A673 (cell line): Measurements from ENCODE around the gene KCNJ18. TPM values are rescaled to one million over a fixed set of nuclear protein-coding genes. Genes with fewer than 3 reads are reported as not detected.
"Not testable (repeated sequence)": the region's sequence is repeated elsewhere in the genome, so short reads cannot be mapped to it uniquely, and the experiment has no call there.

ENCODE experiments used
- BruUV-seq: library from RNA; stranded (reverse); fragments of 400-500 nt; replicated peaks from 2 replicates; lab custom pipeline; 2021; lab: Mats Ljungman, UMichigan
- CTCF ChIA-PET: fragments of 300-600 bp; sonication (Branson Sonifier 250); formaldehyde crosslinking; loops from one replicate; lab custom pipeline; 2022; ENCODE audit warnings: antibody characterized with exemption; lab: Charles Lee
- POLR2A ChIA-PET: fragments of 300-600 bp; sonication (Branson Sonifier 250); formaldehyde crosslinking; loops from one replicate; lab custom pipeline; 2022; ENCODE audit warnings: antibody characterized with exemption; ENCODE audit not compliant: low non-redundant PET; lab: Charles Lee
- DNase-seq: peaks from one replicate; pipeline ENCODE4 v3.0.0-alpha.2; 2015; ENCODE audit warnings: low spot score
- H3K27ac ChIP-seq: fragments of 200-600 bp; sonication (generic); 2 replicates; pipeline ENCODE4 v1.5.1; 2016; ENCODE audit warnings: mixed run types, low read depth, mild to moderate bottlenecking, mixed read lengths, antibody characterized with exemption, low read length; ENCODE audit not compliant: poor library complexity, severe bottlenecking
- H3K27me3 ChIP-seq: fragments of 200-600 bp; sonication (generic); replicated peaks from 2 replicates; pipeline ENCODE4 v1.6.1; 2017; ENCODE audit warnings: mixed run types, low read depth, mild to moderate bottlenecking, mixed read lengths, antibody characterized with exemption, low read length; ENCODE audit not compliant: insufficient read depth, poor library complexity
- H3K36me3 ChIP-seq: fragments of 200-600 bp; sonication (generic); 2 replicates; pipeline ENCODE4 v1.6.1; 2016; ENCODE audit warnings: mixed run types, mild to moderate bottlenecking, mixed read lengths, antibody characterized with exemption, low read length; ENCODE audit not compliant: insufficient read depth, poor library complexity, severe bottlenecking
- H3K4me1 ChIP-seq: fragments of 200-600 bp; sonication (generic); 2 replicates; pipeline ENCODE4 v1.6.1; 2017; ENCODE audit warnings: mixed run types, mild to moderate bottlenecking, mixed read lengths, antibody characterized with exemption, low read length; ENCODE audit not compliant: insufficient read depth, poor library complexity, severe bottlenecking
- H3K4me3 ChIP-seq: fragments of 200-600 bp; sonication (generic); 2 replicates; pipeline ENCODE4 v1.5.1; 2016; ENCODE audit warnings: low read depth, mixed run types, mild to moderate bottlenecking, mixed read lengths, low read length; ENCODE audit not compliant: poor library complexity, severe bottlenecking
- H3K9me3 ChIP-seq: fragments of 200-600 bp; sonication (generic); 2 replicates; pipeline ENCODE4 v1.6.1; 2016; ENCODE audit warnings: mixed run types, low read depth, mild to moderate bottlenecking, mixed read lengths, antibody characterized with exemption, low read length; ENCODE audit not compliant: poor library complexity, severe bottlenecking
- EZH2 ChIP-seq: fragments of 200-600 bp; sonication (generic); IDR thresholded peaks from 2 replicates; pipeline ENCODE4 v1.6.1; 2017; ENCODE audit warnings: borderline replicate concordance, low read depth, mild to moderate bottlenecking, mixed read lengths, antibody characterized with exemption, low read length; ENCODE audit not compliant: poor library complexity, severe bottlenecking
- intact Hi-C: fragments of 100-400 bp; cut with micrococcal nuclease; formaldehyde crosslinking; loops from one replicate; pipeline ENCODE4 v1.10.0; 2022; ENCODE audit not compliant: unreplicated experiment
- total RNA-seq: library from RNA; stranded (reverse); gene quantifications from 2 replicates; pipeline ENCODE4 v1.2.3, GENCODE V29; 2021
- TF ChIP-seq, protein P1 (sequence below): fragments of 300-800, 200-600 bp; sonication (generic); conservative IDR thresholded peaks from 2 replicates; pipeline ENCODE4 v1.5.1; 2017; ENCODE audit warnings: low read depth, mild to moderate bottlenecking, antibody characterized with exemption, low read length, moderate library complexity, mixed read lengths

Gene KCNJ18
- total RNA-seq, 1 experiment from 2014 or later, result not detected

- H3K4me1 ChIP-seq, result no peaks in the 10 kb centered on the region
- H3K27me3 ChIP-seq, result no peaks in the 10 kb centered on the region
- peaks cover 3% of the 10 kb centered on the region for H3K9me3 ChIP-seq
- no TSS peak for BruUV-seq
- H3K4me3 ChIP-seq, result no peak overlapping the region
- POLR2A ChIA-PET, result no interaction called here
- TF ChIP-seq EZH2, result no peak
- TF ChIP-seq, protein P1, sequence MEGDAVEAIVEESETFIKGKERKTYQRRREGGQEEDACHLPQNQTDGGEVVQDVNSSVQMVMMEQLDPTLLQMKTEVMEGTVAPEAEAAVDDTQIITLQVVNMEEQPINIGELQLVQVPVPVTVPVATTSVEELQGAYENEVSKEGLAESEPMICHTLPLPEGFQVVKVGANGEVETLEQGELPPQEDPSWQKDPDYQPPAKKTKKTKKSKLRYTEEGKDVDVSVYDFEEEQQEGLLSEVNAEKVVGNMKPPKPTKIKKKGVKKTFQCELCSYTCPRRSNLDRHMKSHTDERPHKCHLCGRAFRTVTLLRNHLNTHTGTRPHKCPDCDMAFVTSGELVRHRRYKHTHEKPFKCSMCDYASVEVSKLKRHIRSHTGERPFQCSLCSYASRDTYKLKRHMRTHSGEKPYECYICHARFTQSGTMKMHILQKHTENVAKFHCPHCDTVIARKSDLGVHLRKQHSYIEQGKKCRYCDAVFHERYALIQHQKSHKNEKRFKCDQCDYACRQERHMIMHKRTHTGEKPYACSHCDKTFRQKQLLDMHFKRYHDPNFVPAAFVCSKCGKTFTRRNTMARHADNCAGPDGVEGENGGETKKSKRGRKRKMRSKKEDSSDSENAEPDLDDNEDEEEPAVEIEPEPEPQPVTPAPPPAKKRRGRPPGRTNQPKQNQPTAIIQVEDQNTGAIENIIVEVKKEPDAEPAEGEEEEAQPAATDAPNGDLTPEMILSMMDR, result no peak
- CTCF ChIA-PET, result no interaction called here
- no peak overlapping the region for H3K27ac ChIP-seq
- DNase-seq, result no peak
- H3K36me3 ChIP-seq, result no peaks in the 10 kb centered on the region
- intact Hi-C loops, result no loop called here
Measured at GRCh38 chr17:21711182-21711581, 18.9 kb downstream of the KCNJ18 start.

GRCh38 chr17:21713020-21713419, 20.7 kb downstream of the KCNJ18 start:
- H3K9me3 ChIP-seq, H3K4me3 ChIP-seq, DNase-seq, H3K36me3 ChIP-seq, H3K27ac ChIP-seq, H3K4me1 ChIP-seq, CTCF ChIA-PET, BruUV-seq, intact Hi-C loops, H3K27me3 ChIP-seq, POLR2A ChIA-PET: not testable (repeated sequence)

DNA sequence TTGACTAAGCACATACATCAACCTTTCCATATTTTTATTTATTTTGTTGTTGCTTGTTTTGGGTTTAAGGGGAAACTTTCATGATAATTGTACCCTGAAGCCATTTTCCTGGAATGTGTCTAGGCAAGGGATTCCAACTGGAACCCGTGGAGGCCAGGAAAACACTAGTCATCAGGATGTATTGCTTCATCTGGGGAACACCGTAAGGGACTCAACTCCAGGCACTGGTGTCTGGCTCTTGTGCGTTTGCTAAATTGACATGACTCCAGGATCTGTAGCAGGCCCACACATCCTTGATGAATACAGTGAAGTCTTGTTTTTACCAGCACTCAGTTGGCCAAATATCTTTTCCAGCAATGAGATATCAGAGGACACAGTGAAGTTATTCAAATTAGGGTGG, 21.3 kb downstream of the KCNJ18 start:
- H3K36me3 ChIP-seq, H3K9me3 ChIP-seq, BruUV-seq, intact Hi-C loops, POLR2A ChIA-PET, H3K27ac ChIP-seq, H3K4me1 ChIP-seq, DNase-seq, H3K4me3 ChIP-seq, H3K27me3 ChIP-seq, CTCF ChIA-PET: not testable (repeated sequence)

GRCh38 chr17:21714676-21715075, 22.4 kb downstream of the KCNJ18 start:
- POLR2A ChIA-PET, H3K27ac ChIP-seq, DNase-seq, H3K4me3 ChIP-seq, intact Hi-C loops, H3K9me3 ChIP-seq, H3K36me3 ChIP-seq, BruUV-seq, CTCF ChIA-PET, H3K4me1 ChIP-seq, H3K27me3 ChIP-seq: not testable (repeated sequence)

DNA sequence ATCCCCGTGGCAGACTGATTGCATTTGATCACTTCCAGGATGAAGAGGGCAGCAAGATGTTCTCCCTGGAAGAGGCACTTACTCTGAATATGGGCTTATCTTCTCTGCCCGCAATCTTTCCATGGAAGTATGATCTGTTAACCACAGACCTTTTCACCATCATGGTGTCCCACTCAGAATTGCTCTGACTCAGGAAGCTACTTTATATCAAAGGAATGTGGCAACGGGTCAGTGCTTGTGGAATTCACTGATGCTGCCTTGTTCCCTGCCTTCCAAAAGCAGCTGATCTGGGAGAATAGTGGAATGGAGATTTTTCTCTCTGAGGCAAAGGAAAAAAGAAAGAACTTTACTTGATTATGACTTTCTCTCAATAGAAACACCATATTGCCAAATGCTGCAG, 23.6 kb downstream of the KCNJ18 start:
- CTCF ChIA-PET, H3K4me3 ChIP-seq, DNase-seq, BruUV-seq, H3K9me3 ChIP-seq, H3K4me1 ChIP-seq, H3K27me3 ChIP-seq, H3K27ac ChIP-seq, intact Hi-C loops, POLR2A ChIA-PET, H3K36me3 ChIP-seq: not testable (repeated sequence)

GRCh38 chr17:21718971-21719370, 26.6 kb downstream of the KCNJ18 start:
- CTCF ChIA-PET, H3K4me3 ChIP-seq, intact Hi-C loops, DNase-seq, POLR2A ChIA-PET, H3K4me1 ChIP-seq, H3K36me3 ChIP-seq, H3K9me3 ChIP-seq, H3K27ac ChIP-seq, H3K27me3 ChIP-seq, BruUV-seq: not testable (repeated sequence)

GRCh38 chr17:21719511-21720226, 27.3 kb downstream of the KCNJ18 start:
- H3K9me3 ChIP-seq, H3K36me3 ChIP-seq, H3K27me3 ChIP-seq, intact Hi-C loops, CTCF ChIA-PET, H3K27ac ChIP-seq, H3K4me1 ChIP-seq, BruUV-seq, H3K4me3 ChIP-seq, DNase-seq, POLR2A ChIA-PET: not testable (repeated sequence)
